Stromal cell of bone marrow (primary cell): ENCODE results near the gene LPO.

Experiments used
- DNase-seq: peaks from one replicate; pipeline ENCODE4 v3.0.0-alpha.2; 2012; ENCODE audit warnings: low read depth

The LPO gene

GRCh38 chr17:58317421-58318064, 79.2 kb downstream of the LPO start:
- peak; percentile 34 for DNase-seq

- DNase-seq: no peak
Observed at GRCh38 chr17:58318065-58318481, 79.7 kb downstream of the LPO start.
